Measurements from ENCODE around the gene ZNF311.
"Not testable (repeated sequence)": the region's sequence is repeated elsewhere in the genome, so short reads cannot be mapped to it uniquely, and the experiment has no call there.

The ZNF311 gene

DNA sequence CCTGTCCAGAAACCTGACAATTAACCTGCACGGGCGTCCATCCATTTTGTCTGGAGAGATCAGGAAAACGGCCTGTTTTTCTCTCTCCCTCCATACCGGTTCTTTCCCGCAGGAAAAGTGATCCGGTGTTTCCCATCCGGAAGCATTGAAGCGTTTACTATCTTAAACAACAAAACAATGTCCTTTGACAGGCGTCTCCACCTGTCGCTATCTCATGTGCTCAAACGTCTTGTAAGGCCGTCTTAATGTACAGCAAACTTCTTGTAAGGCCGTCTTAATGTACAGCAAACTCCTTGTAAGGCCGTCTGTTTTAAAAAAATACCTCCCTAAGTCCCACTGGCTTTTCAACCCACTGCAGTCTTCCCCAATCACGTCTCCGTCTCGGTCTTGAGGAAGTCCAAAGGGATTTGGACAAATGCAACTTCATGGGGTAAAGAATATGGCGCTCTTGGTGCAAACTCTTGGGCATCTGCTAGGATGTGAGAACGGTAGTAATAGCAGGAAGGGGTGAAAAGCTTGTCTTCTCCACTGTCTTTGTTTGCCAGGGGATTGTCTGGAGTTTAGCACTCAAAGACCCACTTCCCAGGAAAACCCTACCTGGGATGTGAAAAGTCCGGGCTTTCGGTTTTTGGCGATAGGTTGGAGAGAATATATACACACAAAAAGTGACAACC is 51.4 kb downstream of the ZNF311 start:
- no peak for DNase-seq (ENCODE audit: low read depth in 2 of 2)

DNA sequence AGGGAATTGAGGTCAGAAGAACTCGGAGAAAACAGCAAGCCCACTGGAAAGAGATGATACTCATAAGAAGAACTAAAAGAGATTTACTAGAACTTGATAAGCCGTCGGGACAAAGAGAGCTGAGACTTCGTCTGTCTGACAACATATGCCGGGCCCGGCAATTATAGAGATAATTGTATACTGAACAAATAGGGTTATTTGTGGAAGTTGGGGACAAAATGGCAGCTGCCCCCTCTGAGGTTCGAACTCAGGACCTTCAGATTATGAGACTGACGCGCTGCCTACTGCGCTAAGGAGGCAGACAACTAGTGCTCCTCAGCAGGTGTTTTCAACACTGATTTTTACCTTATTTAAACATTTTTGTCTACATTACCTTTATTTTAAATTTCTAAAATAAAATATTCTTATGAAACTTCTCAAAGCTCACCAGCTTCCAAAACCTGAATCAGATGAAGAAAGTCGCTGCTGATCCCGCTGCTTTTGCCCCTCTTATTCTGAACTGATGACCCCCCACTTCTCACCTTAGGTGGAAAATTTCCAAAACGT is 52.0 kb downstream of the ZNF311 start:
- peak in 1 of 2 donors; percentile 46 for DNase-seq (ENCODE audit: low read depth in 2 of 2)

DNA sequence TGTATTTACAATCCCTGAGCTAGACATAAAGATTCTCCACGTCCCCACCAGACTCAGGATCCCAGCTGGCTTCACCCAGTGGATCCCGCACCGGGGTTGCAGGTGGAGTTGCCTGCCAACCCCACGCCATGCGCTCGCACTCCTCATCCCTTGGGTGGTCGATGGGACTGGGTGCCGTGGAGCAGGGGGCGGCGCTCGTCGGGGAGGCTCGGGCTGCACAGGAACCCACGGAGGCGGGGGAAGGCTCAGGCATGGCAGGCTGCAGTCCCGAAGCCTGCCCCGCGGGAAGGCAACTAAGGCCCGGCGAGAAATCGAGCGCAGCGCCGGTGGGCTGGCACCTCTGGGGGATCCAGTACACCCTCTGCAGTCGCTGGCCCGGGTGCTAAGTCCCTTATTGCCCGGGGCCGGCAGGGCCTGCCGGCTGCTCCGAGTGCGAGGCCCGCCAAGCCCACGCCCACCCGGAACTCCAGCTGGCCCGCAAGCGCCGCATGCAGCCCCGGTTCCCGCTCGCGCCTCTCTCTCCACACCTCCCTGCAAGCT is 55.4 kb downstream of the ZNF311 start:
- DNase-seq (ENCODE audit: low read depth in 2 of 2): not testable (repeated sequence)

DNA sequence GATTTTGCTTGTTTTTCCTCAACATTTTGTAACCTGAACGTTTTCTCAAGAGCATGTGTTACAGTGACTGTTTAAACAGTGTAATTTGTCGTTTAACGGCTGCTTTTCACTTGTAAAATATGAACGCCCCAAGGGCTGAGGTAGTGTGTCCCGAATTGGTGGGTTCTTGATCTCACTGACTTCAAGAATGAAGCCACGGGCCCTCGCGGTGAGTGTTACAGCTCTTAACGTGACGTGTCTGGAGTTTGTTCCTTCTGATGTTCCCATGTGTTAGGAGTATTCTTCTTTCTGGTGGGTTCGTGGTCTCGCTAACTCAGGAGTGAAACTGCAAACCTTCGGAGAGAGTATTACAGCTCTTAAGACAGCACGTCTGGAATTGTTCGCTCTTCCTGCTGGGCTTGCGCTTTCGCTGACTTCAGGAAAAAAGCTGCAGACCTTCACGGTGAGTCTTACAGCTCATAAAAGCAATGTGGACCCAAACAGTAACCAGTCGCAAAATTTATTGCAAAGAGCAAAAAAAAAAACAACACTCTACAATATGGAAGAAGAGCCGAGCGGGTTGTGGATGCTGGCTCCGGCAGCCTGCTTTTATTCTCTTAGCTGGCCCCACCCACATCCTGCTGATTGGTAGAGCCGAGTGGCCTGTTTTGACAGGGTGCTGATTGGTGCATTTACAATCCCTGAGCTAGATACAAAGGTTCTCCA is 56.2 kb downstream of the ZNF311 start:
- DNase-seq (ENCODE audit: low read depth in 2 of 2): no peak

GRCh38 chr6:28947831-28948270 is 57.3 kb downstream of the ZNF311 start:
- no peak for DNase-seq (ENCODE audit: low read depth in 2 of 2)

GRCh38 chr6:28947067-28947765 is 57.9 kb downstream of the ZNF311 start:
- no peak for DNase-seq (ENCODE audit: low read depth in 2 of 2)

DNA sequence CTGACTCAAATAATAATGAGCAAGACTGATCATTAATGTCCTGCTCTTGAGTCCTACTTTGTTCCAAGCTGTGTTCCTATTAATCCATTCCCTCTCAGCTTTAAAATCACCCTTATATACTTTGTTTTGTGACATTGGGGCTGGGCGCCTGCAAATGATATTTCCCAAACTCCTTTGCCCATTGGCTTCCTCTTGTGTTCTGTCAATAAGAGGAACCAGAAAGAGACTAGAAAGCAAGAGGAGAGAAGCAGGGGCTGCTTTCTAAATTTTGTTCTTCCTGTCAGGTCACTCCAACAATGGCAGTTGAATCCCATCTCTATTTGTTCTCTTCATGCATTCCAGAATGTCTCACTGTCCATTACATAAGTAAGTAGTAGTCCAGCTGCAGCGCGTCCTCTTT is 59.8 kb downstream of the ZNF311 start:
- DNase-seq (ENCODE audit: low read depth in 2 of 2): no peak

All from stimulated activated CD4-positive, alpha-beta T cell treated with anti-CD3 and anti-CD28 coated beads, Interleukin-1b, Interleukin-23, amount 100 ng/mL, for 1 hour (primary cell).